Measurements from ENCODE around the gene MIPEP. TPM values are rescaled to one million over a fixed set of nuclear protein-coding genes. Genes with fewer than 3 reads are reported as not detected.

Gene MIPEP
- total RNA-seq (2021) (22.7 and 25.4 TPM in 2 replicates), Bru-seq, nascent RNA (percentile 66 among the genes with signal in this experiment), BruChase-seq, experiment 1, labeled RNA remaining after a 2-hour chase (percentile 58 among the genes with signal in this experiment), BruChase-seq, experiment 2, labeled RNA remaining after a 6-hour chase (percentile 56 among the genes with signal in this experiment)
- long read RNA-seq, transcript MIPEP-201 (19 exons, 2,400 nt) = major isoform, 64 of 75 reads
- long read RNA-seq, partial matches to known transcripts = 2 of 75 reads
- long read RNA-seq, other reads (novel, unspliced or antisense) = 9 of 75 reads

- TF ChIP-seq CTCF (conservative IDR thresholded peaks at IDR 0.05; ENCODE audit: low read depth, low read length) (peak; percentile 88), EZH2 (IDR thresholded peaks at IDR 0.05; ENCODE audit: borderline replicate concordance, low read depth, low read length, poor library complexity, severe bottlenecking) (no peak)
Measured at GRCh38 chr13:23888658-23889614, at the start of gene MIPEP. Gene MIPEP, minus strand, starts transcription at chr13:23889400. Its CDS starts 80 bp downstream, at chr13:23889320.

GRCh38 chr13:23934520-23934919 is 45.3 kb upstream of the MIPEP start:
- ChIA-PET CTCF (no interaction called here), POLR2A (ENCODE audit: low non-redundant PET) (no interaction called here)
- DNase-seq (ENCODE audit: low spot score) = peak; percentile 62
- TF ChIP-seq CTCF (conservative IDR thresholded peaks at IDR 0.05; ENCODE audit: low read depth, low read length) = no peak
- no peak for TF ChIP-seq EZH2 (IDR thresholded peaks at IDR 0.05; ENCODE audit: borderline replicate concordance, low read depth, low read length, poor library complexity, severe bottlenecking)
- H3K4me3 ChIP-seq (ENCODE audit: low read depth, low read length, poor library complexity, severe bottlenecking) = no peak overlapping the region
- peaks cover 24% of the 10 kb centered on the region for H3K4me1 ChIP-seq (ENCODE audit: insufficient read depth, low read length, poor library complexity, severe bottlenecking)
- no TSS peak for BruUV-seq (replicated peaks)
- H3K27ac ChIP-seq (ENCODE audit: low read depth, low read length, poor library complexity, severe bottlenecking) = no peak overlapping the region
- intact Hi-C loops (cut with micrococcal nuclease; ENCODE audit: unreplicated experiment) = no loop called here
- no peaks in the 10 kb centered on the region for H3K36me3 ChIP-seq (ENCODE audit: insufficient read depth, low read length, poor library complexity, severe bottlenecking)
- no peaks in the 10 kb centered on the region for H3K27me3 ChIP-seq (replicated peaks; ENCODE audit: insufficient read depth, low read depth, low read length, poor library complexity)
- H3K9me3 ChIP-seq (ENCODE audit: low read depth, low read length, poor library complexity, severe bottlenecking) = no peaks in the 10 kb centered on the region

More at GRCh38 chr13:23888658-23889614, at the start of gene MIPEP:
- POLR2A ChIA-PET (ENCODE audit: low non-redundant PET) = interaction anchor here (0.7 kb wide), 1 partner anchor 450 kb away, joined by 3 read pairs; no protein-coding TSS in a partner anchor
- intact Hi-C loops (cut with micrococcal nuclease; ENCODE audit: unreplicated experiment) = loop anchor here (5.0 kb wide), 1 partner anchor 422 kb away; no protein-coding TSS in a partner anchor
- no peaks in the 10 kb centered on the region for H3K27me3 ChIP-seq (replicated peaks; ENCODE audit: insufficient read depth, low read depth, low read length, poor library complexity)
- H3K9me3 ChIP-seq (ENCODE audit: low read depth, low read length, poor library complexity, severe bottlenecking) = no peaks in the 10 kb centered on the region
- no TSS peak for BruUV-seq (replicated peaks)
- CTCF ChIA-PET = interaction anchor here (0.6 to 1.4 kb wide), 2 partner anchors 71 to 340 kb away, joined by 3 read pairs; no protein-coding TSS in a partner anchor
- peak; percentile 98 for DNase-seq (ENCODE audit: low spot score)
- H3K4me3 ChIP-seq (ENCODE audit: low read depth, low read length, poor library complexity, severe bottlenecking) = peak within 1 kb of the TSS; percentile 88
- H3K27ac ChIP-seq (ENCODE audit: low read depth, low read length, poor library complexity, severe bottlenecking) = peak within 1 kb of the TSS; percentile 74
- H3K4me1 ChIP-seq (ENCODE audit: insufficient read depth, low read length, poor library complexity, severe bottlenecking) = peaks cover 4% of the 10 kb centered on the region
- peaks cover 6% of the 10 kb centered on the region for H3K36me3 ChIP-seq (ENCODE audit: insufficient read depth, low read length, poor library complexity, severe bottlenecking)

GRCh38 chr13:23928985-23929384 is 39.8 kb upstream of the MIPEP start:
- BruUV-seq (replicated peaks) = no TSS peak
- DNase-seq (ENCODE audit: low spot score) = peak; percentile 20
- TF ChIP-seq CTCF (conservative IDR thresholded peaks at IDR 0.05; ENCODE audit: low read depth, low read length) (no peak), EZH2 (IDR thresholded peaks at IDR 0.05; ENCODE audit: borderline replicate concordance, low read depth, low read length, poor library complexity, severe bottlenecking) (no peak)
- CTCF ChIA-PET = interaction anchor here (0.7 kb wide), 1 partner anchor 14 kb away, joined by 3 read pairs; no protein-coding TSS in a partner anchor
- Histone ChIP-seq H3K27me3 (replicated peaks; ENCODE audit: insufficient read depth, low read depth, low read length, poor library complexity) (no peaks in the 10 kb centered on the region), H3K36me3 (ENCODE audit: insufficient read depth, low read length, poor library complexity, severe bottlenecking) (no peaks in the 10 kb centered on the region), H3K9me3 (ENCODE audit: low read depth, low read length, poor library complexity, severe bottlenecking) (no peaks in the 10 kb centered on the region), H3K4me1 (ENCODE audit: insufficient read depth, low read length, poor library complexity, severe bottlenecking) (peaks cover 14% of the 10 kb centered on the region), H3K4me3 (ENCODE audit: low read depth, low read length, poor library complexity, severe bottlenecking) (no peak overlapping the region), H3K27ac (ENCODE audit: low read depth, low read length, poor library complexity, severe bottlenecking) (no peak overlapping the region)
- intact Hi-C loops (cut with micrococcal nuclease; ENCODE audit: unreplicated experiment) = no loop called here
- POLR2A ChIA-PET (ENCODE audit: low non-redundant PET) = no interaction called here
